GM19351 (cell line): ENCODE data around the gene UHMK1.
A peak's percentile ranks its signal among the peaks of the same experiment; 100 is the strongest.

Source experiments
- ATAC-seq: cut with Tn5 transposase; IDR thresholded peaks from one replicate; pipeline ENCODE4 v1.9.1; 2021; ENCODE audit warnings: mild to moderate bottlenecking, moderate library complexity; ENCODE audit not compliant: unreplicated experiment

Gene UHMK1

DNA sequence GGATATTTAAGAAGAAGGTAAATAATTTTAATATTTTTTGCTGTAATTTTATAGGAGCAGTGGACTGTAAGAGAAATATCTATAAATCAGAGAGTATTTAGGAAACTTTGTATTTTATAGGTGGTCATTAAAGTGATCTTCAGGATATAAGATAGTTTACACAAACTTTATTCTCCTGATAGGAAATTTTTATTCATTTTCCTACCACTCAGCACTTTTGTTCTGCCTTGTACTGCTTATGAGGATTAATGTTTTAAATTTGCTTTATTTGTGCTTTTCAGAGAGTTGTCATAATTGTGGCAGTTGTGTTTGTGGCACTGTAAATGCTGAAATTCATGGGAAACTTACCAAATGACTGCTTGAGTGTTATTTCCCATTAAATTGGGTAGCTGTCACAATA lies 29.7 kb downstream of the UHMK1 start:
- no peak for ATAC-seq

DNA sequence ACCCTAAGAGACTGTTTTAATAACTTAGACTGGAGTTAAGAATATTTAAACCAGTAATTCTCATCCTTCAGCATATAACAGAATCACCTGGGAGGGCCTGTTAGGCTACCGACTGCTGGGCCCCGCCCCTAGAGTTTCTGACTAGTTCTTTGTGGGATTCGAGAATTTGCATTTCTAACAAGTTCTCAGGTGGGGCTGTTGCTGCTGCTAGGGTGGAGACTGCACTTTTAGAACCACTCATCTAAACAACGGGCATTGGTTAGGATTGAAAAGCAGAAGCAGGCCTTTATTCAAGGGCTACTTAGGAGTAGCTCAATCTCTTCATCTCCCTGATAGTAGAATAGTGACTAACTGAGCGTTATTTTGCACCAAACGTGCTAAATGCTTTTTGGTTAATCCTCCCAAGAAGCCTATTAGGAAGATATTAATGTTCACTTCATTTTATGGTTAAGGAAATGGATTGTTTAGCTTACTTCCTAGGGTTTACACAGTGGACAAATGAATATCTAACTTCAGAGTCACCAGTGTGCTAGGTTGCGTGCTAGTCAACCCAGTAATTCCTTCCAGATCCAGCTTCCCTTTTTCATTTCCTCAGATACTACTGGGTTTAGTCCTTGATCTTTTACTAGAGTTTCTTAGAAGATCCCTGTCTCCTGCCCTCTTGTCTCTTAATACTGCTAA lies 32.8 kb downstream of the UHMK1 start:
- ATAC-seq, result peak; percentile 97

DNA sequence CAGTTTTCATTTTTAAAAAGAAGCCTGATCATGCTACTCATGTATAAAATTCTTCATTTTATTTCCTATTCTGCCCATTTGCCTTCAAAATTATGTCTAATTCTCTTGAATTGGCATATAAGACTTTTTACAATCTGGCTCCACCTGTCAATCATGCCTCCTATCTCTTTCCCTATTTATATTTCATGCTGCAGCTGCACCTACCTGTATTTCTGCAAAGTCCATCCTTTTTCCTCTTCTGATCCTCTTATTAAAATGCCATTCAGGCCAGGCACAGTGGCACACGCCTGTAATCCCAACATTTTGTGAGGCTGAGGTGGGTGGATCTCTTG lies 33.3 kb downstream of the UHMK1 start:
- no peak for ATAC-seq

- no peak for ATAC-seq
These were observed 37.9 kb downstream of the UHMK1 start for GRCh38 chr1:162535501-162535900.

DNA sequence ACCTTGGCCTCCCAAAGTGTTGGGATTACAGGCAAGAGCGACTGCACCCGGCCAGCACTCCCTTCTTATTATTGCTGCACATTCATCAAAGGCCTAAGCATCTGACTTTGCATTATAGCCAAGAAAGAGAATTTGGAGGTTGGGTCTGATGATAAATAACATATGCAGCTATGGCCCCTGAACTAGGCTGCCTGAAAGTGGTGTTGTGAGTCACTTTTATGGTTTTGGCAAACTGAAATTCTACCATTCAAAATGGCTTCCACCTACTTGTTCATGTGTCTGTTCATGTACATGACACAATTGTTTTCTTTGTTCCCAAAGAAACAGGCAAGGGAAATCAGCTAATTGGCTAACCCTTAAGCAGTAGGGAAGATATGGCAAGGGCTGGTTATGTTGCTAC lies 38.9 kb downstream of the UHMK1 start:
- no peak for ATAC-seq

- no peak for ATAC-seq
These were observed 39.6 kb downstream of the UHMK1 start for GRCh38 chr1:162537216-162537615.

- ATAC-seq, result no peak
These were observed 41.3 kb downstream of the UHMK1 start for GRCh38 chr1:162538815-162539431.

DNA sequence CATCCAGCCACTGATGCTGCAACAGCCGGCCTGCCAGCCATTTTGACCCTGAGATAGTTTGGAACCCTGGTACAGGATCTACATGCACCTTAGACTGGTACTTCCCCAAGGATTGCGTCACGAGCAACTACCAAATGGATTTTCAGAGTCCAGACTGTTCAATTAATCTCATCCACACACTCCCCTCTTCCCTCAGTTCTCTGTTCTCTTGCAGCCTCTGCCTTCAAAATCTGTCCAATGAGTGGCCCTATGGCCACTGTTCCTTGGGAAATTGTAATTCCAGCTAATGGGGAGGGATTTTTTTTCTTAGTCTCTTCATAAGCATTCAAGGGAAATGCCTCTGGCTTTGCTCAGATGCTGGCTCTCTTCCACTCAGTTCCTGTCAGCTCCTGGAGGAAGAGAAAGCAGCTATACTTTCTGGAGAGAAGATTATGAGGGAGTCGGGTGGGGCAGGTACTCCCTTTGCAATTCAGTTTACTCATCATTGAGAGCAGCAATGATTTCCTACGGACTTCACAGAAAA lies 44.1 kb downstream of the UHMK1 start:
- no peak for ATAC-seq

DNA sequence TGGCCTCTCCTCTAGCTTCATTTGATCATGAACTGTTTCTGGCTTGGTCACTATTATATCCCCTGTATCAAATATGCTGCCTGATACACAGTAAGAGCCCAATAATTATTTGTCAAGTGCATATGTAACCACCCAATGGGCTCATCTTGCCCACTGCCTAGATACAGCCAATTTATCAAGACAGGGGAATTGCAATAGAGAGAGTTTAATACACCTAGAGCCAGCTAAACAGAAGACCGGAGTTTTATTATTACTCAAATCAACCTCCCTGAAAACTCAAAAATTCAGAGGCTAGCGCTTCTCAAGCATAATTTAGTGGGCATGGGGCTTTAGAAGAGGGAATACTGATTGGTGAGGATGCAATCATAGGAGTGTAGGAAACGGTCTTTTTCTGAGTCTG lies 45.6 kb downstream of the UHMK1 start:
- no peak for ATAC-seq

- ATAC-seq, result no peak
These were observed 50.6 kb downstream of the UHMK1 start for GRCh38 chr1:162548170-162548569.

GRCh38 chr1:162549001-162549400 lies 51.4 kb downstream of the UHMK1 start:
- ATAC-seq, result no peak

DNA sequence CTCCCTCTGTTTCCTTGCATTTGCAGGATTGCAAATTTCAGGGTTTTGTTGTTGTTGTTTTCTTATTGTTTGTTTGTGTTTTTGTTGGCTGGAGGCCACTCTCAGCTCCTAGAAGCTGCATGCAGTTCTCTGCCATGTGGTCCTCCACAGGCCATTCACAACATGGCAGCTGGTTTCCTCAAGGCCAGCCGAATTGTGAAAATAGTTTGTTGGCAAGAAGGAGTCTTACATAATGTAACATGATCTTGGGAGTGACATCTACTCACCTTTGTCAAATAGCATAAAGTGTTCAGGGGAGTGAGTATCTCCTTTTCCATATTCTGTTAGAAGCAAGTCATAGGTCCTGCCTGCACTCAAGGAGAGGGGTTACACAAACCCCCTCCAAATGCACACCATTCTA lies 53.3 kb downstream of the UHMK1 start:
- no peak for ATAC-seq

DNA sequence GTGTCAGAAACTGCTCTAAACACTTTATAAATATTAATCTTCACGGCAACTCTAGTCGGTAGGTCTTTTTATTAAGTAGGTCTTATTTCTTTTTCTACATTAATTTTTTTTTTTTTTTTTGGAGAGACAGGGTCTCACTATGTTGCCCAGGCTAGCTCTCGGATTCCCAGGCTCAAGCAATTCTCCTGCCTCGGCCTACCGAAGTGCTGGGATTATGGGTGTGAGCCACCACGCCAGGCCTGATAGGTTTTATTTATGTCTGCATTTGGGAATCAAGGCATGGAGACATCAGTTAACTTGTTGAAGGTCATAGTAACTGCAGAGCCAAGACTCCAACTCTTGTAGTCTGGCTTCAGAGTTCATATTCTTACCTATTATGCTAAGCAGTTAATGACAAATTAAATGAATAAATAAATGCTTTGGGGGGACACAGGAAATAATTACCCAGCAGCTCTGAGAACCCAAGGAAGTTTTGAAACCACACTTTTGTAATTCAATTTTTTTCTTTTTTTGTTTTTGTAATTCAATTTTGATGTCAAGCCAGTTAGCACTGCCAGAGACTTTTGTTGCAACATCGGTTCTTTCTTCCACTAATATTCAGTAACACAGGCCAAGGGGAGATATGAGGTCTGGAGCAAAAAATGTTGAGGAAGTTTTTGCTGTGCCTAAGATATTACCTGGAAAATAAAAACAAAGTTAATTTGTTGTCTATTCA lies 54.5 kb downstream of the UHMK1 start:
- ATAC-seq, result no peak

DNA sequence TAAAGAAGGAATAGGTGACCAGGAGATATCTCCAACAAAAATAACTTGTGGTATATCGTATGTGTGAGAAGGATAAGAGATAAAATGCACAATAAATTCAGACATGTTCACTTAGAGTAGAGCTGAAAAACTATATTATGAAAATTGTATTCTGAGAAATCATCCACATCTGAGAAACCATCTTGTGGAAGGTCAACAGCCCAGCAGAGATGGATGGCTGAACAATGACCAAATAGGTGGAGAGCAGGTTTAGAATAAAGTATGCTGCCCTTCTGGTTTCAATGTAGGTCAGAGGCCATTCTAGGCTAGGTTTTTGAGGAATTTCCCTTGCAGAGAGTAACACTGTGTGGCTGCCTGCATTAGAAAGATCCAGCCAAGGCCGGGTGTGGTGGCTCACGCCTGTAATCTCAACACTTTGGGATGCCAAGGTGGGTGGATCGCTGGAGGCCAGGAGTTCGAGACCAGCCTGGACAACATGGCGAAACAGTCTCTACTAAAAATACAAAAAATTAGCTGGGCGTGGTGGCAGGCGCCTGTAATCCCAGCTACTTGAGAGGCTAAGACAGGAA lies 55.1 kb downstream of the UHMK1 start:
- ATAC-seq, result no peak

GRCh38 chr1:162554258-162554657 lies 56.6 kb downstream of the UHMK1 start:
- ATAC-seq, result no peak

DNA sequence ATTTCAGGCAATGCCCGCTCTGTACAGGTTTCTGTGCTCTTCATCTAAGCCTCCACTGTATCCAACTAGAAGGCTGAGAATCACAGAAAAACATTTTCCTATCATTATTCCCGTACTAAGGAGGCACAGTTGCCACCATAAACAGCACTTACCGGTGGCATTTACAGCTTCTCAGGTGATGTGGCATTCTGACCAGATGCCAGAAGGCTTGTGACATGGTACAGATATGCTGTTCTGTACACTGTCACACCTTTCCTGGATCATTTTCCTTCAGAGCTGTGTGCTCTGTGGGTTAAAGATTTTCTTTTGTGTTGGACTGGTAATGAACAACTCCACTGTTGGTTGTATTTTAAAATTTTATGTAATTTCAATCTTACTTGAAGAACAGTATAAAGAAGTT lies 59.9 kb downstream of the UHMK1 start:
- ATAC-seq, result no peak

- ATAC-seq, result no peak
These were observed 62.9 kb downstream of the UHMK1 start for GRCh38 chr1:162560303-162561036.

- peak; percentile 90 for ATAC-seq
These were observed 63.5 kb downstream of the UHMK1 start for GRCh38 chr1:162561037-162561615.

DNA sequence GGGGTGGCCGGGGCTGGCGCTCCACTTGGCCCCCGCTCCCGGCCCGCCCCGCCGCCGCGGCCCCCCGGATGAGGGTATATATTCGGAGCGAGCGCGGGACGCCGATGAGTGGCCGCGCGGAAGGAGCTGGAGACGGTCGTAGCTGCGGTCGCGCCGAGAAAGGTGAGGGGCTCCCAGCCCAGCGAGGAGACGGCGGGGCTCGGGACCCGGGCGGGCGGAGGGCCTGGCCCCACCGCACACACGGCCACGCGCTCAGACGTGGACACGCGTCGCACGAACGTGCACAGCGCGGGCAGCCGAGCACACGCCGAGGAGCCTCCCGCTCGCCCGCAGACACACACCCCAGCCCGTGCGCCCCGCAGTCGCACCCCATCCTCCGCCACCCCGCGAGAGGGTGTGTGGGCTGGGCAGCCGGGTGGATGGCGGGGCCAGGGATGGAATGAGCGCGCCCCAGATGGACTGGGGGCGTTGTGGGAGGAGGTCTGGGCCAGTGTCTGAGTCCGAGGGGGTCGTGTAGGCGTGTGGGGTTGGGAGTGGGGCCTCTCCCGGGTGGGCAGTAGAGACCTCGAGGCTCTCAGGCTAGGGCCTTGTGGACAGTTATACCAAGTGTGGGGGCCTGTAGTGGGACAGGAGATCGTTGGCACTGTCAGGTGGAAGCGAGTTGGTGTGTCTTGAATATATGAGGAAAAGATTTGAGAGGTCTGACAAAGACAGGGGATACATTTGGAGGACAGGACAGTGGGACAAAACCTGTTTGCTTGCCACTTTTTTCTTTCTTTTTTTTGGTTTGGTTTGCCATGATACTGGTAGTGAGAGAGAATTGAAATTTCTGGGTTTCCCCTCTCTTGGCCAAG lies 64.2 kb downstream of the UHMK1 start, which contains the start of gene UAP1:
UAP1 (plus strand) TSS at position 107 of the 854 bp plus-strand sequence. CDS start 4,347 bp downstream, outside the sequence.
- peak; percentile 36 for ATAC-seq

GRCh38 chr1:162562470-162562828 lies 64.8 kb downstream of the UHMK1 start:
- no peak for ATAC-seq
